Measurements from ENCODE around the gene PYGB.

Gene PYGB

GRCh38 chr20:25247956-25248785 is at the start of gene PYGB:
Gene PYGB (plus strand): TSS chr20:25248085. CDS start chr20:25248179, 94 bp downstream.
- in situ Hi-C loops (cut with MboI; ENCODE audit: low sequenced_read_pairs): no loop called here

- in situ Hi-C loops (cut with MboI; ENCODE audit: low sequenced_read_pairs): no loop called here
Observed at GRCh38 chr20:25198663-25199383, 49.1 kb upstream of the PYGB start.

GRCh38 chr20:25199473-25200260 is 48.2 kb upstream of the PYGB start:
- in situ Hi-C loops (cut with MboI; ENCODE audit: low sequenced_read_pairs): no loop called here

GRCh38 chr20:25203089-25203488 is 44.8 kb upstream of the PYGB start:
- in situ Hi-C loops (cut with MboI; ENCODE audit: low sequenced_read_pairs): no loop called here

- in situ Hi-C loops (cut with MboI; ENCODE audit: low sequenced_read_pairs): no loop called here
Observed at GRCh38 chr20:25203871-25204320, 44.0 kb upstream of the PYGB start.

GRCh38 chr20:25204550-25205276 is 43.2 kb upstream of the PYGB start:
- in situ Hi-C loops (cut with MboI; ENCODE audit: low sequenced_read_pairs): no loop called here

GRCh38 chr20:25205277-25206062 is 42.4 kb upstream of the PYGB start:
- in situ Hi-C loops (cut with MboI; ENCODE audit: low sequenced_read_pairs): no loop called here

- in situ Hi-C loops (cut with MboI; ENCODE audit: low sequenced_read_pairs): no loop called here
Observed at GRCh38 chr20:25206063-25206403, 41.9 kb upstream of the PYGB start.

GRCh38 chr20:25206548-25206947 is 41.3 kb upstream of the PYGB start:
- in situ Hi-C loops (cut with MboI; ENCODE audit: low sequenced_read_pairs): no loop called here

GRCh38 chr20:25207149-25207959 is 40.5 kb upstream of the PYGB start:
- in situ Hi-C loops (cut with MboI; ENCODE audit: low sequenced_read_pairs): no loop called here

GRCh38 chr20:25207960-25208534 is 39.8 kb upstream of the PYGB start:
- in situ Hi-C loops (cut with MboI; ENCODE audit: low sequenced_read_pairs): no loop called here

GRCh38 chr20:25209400-25209799 is 38.5 kb upstream of the PYGB start:
- in situ Hi-C loops (cut with MboI; ENCODE audit: low sequenced_read_pairs): no loop called here

GRCh38 chr20:25209911-25210310 is 38.0 kb upstream of the PYGB start:
- in situ Hi-C loops (cut with MboI; ENCODE audit: low sequenced_read_pairs): no loop called here

GRCh38 chr20:25211273-25211672 is 36.6 kb upstream of the PYGB start:
- in situ Hi-C loops (cut with MboI; ENCODE audit: low sequenced_read_pairs): no loop called here

GRCh38 chr20:25212242-25212641 is 35.6 kb upstream of the PYGB start:
- in situ Hi-C loops (cut with MboI; ENCODE audit: low sequenced_read_pairs): no loop called here

- in situ Hi-C loops (cut with MboI; ENCODE audit: low sequenced_read_pairs): no loop called here
Observed at GRCh38 chr20:25213566-25214425, 34.1 kb upstream of the PYGB start.

GRCh38 chr20:25214426-25214790 is 33.5 kb upstream of the PYGB start:
- in situ Hi-C loops (cut with MboI; ENCODE audit: low sequenced_read_pairs): no loop called here

GRCh38 chr20:25214819-25215218 is 33.1 kb upstream of the PYGB start:
- in situ Hi-C loops (cut with MboI; ENCODE audit: low sequenced_read_pairs): no loop called here
